H1 (cell line): ENCODE measurements around the gene GIT1. TPM values are rescaled to one million over a fixed set of nuclear protein-coding genes. Genes with fewer than 3 reads are reported as not detected.

Source experiments
- NRF1 ChIP-seq: IDR thresholded peaks from 2 replicates; pipeline ENCODE4 v1.6.1; 2011; ENCODE audit warnings: mild to moderate bottlenecking, low read depth, low read length, improper control_type of control experiment
- polyA plus RNA-seq, 7 experiments: library from polyadenylated mRNA; depleted of rRNA in 3 of 7; stranded (reverse) in 5 of 7; unstranded in 2 of 7; fragments of >200 nt in 5 of 7; fragments of 200-250 nt in 2 of 7; gene quantifications; 1 replicate in 5 of 7; 2 replicates in 1 of 7; 4 replicates in 1 of 7; pipeline versions ENCODE4 v1.2.1 to v1.2.3, GENCODE V29; 2011 to 2013; ENCODE audit warnings: missing spikeins in 2 of 7, mixed read lengths in 2 of 7
- total RNA-seq: library from RNA; stranded (reverse); fragmentation: NEBNext Ultra II Directional; extraction: Animal tissue kit (Norgen Biotek cat#: 25700); gene quantifications from 2 replicates; pipeline ENCODE4 v1.2.1, GENCODE V29; 2021

The GIT1 gene
- total and polyA plus RNA-seq, 2 of the 8 experiments (the other 6 are each of a cell fraction or from before 2014, with no cell fraction given) = 62.4 to 63.0 TPM

GRCh38 chr17:29575511-29576213, 13.8 kb downstream of the GIT1 start (continued):
- no peak for TF ChIP-seq NRF1
